SK-N-SH treated with all-trans-retinoic acid at 6 μM for 48 hours (cell line): ENCODE data around the gene TCFL5.

Source experiments
- ARNTL ChIP-seq: fragments of 450-650 bp; formaldehyde crosslinking; IDR thresholded peaks from 2 replicates; pipeline ENCODE4 v1.5.0; 2020; ENCODE audit warnings: low read depth, mild to moderate bottlenecking, moderate library complexity, borderline replicate concordance
- ISL1 ChIP-seq: fragments of 250-450 bp; sonication (Bioruptor Pico); IDR thresholded peaks from 2 replicates; pipeline ENCODE4 v2.1.2; 2022; ENCODE audit warnings: mild to moderate bottlenecking, moderate library complexity
- RARB ChIP-seq: fragments of 250-450 bp; sonication (Bioruptor Pico); IDR thresholded peaks from 2 replicates; pipeline ENCODE4 v1.8.0; 2021; ENCODE audit warnings: mild to moderate bottlenecking, moderate library complexity
- SNAI2 ChIP-seq: fragments of 250-450 bp; sonication (Bioruptor Pico); IDR thresholded peaks from 2 replicates; pipeline ENCODE4 v1.5.0; 2020; ENCODE audit warnings: mild to moderate bottlenecking, moderate library complexity
- ZFP3 ChIP-seq: fragments of 250-450 bp; sonication (Bioruptor Pico); IDR thresholded peaks from 2 replicates; pipeline ENCODE4 v1.5.0; 2020; ENCODE audit warnings: mild to moderate bottlenecking, moderate library complexity
- ZFP30 ChIP-seq: fragments of 450-650 bp; formaldehyde crosslinking; IDR thresholded peaks from 2 replicates; pipeline ENCODE4 v1.5.0; 2022; ENCODE audit warnings: mild to moderate bottlenecking, moderate library complexity
- ZNF8 ChIP-seq: fragments of 450-650 bp; formaldehyde crosslinking; IDR thresholded peaks from 2 replicates; pipeline ENCODE4 v1.5.0; 2020; ENCODE audit warnings: mild to moderate bottlenecking, moderate library complexity
- TF ChIP-seq, protein P1 (sequence below): fragments of 250-450 bp; sonication (Bioruptor Pico); IDR thresholded peaks from 2 replicates; pipeline ENCODE4 v1.5.1; 2020; ENCODE audit warnings: low read depth, mild to moderate bottlenecking, moderate library complexity
- TF ChIP-seq, protein P2 (sequence below): fragments of 250-450 bp; sonication (Bioruptor Pico); IDR thresholded peaks from 2 replicates; pipeline ENCODE4 v1.8.0; 2020; ENCODE audit warnings: mild to moderate bottlenecking, moderate library complexity, borderline replicate concordance
- TF ChIP-seq, protein P3 (sequence below): fragments of 250-450 bp; sonication (Bioruptor Pico); IDR thresholded peaks from 2 replicates; pipeline ENCODE4 v1.5.1; 2021; ENCODE audit warnings: mild to moderate bottlenecking, moderate library complexity

DNA sequence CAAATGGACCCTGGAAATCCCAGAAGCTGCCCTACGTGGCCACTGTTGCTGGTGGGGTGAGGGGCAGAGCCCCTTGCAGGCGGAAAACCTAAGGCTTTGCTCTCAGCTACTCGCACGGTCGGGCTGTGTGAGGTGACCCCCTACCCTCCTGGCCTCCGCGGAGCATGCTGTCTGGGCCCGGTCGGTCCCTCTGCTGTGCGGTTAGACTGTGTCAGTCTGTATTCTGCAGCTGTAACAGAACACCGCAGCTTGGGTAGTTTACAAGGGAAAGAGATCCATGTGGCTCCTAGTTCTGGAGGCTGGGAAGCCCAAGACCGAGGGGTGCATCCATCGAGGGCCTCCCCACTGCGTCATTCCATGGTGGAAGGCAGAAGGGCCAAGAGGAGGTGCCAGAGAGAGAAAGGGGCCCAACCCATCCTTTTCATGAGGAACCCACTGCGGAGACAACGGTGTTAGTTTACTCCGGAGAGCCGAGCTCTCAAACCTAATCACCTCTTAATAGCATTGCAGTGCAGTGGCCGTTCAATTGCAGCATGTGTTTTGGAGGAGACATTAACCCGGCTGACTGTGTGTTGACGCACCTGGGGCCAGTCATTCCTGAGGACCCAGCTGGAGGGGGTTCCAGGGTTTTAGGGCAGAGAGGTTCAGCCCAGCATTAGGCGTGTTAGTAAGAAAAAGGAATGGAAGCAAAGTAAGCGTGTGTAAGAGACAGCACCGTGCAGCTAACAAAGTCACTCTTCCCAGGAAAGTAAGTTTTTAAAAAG lies 26.5 kb downstream of the TCFL5 start:
- TF ChIP-seq ZFP30 (CRISPR knock-in tag) (no peak), ARNTL (CRISPR knock-in tag) (no peak), ISL1 (CRISPR knock-in tag) (no peak), RARB (CRISPR knock-in tag) (no peak), ZFP3 (CRISPR knock-in tag) (no peak), ZNF8 (no peak), SNAI2 (CRISPR knock-in tag) (no peak)
- TF ChIP-seq, protein P1, sequence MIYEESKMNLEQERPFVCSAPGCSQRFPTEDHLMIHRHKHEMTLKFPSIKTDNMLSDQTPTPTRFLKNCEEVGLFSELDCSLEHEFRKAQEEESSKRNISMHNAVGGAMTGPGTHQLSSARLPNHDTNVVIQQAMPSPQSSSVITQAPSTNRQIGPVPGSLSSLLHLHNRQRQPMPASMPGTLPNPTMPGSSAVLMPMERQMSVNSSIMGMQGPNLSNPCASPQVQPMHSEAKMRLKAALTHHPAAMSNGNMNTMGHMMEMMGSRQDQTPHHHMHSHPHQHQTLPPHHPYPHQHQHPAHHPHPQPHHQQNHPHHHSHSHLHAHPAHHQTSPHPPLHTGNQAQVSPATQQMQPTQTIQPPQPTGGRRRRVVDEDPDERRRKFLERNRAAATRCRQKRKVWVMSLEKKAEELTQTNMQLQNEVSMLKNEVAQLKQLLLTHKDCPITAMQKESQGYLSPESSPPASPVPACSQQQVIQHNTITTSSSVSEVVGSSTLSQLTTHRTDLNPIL (CRISPR knock-in tag) = no peak
- TF ChIP-seq, protein P2, sequence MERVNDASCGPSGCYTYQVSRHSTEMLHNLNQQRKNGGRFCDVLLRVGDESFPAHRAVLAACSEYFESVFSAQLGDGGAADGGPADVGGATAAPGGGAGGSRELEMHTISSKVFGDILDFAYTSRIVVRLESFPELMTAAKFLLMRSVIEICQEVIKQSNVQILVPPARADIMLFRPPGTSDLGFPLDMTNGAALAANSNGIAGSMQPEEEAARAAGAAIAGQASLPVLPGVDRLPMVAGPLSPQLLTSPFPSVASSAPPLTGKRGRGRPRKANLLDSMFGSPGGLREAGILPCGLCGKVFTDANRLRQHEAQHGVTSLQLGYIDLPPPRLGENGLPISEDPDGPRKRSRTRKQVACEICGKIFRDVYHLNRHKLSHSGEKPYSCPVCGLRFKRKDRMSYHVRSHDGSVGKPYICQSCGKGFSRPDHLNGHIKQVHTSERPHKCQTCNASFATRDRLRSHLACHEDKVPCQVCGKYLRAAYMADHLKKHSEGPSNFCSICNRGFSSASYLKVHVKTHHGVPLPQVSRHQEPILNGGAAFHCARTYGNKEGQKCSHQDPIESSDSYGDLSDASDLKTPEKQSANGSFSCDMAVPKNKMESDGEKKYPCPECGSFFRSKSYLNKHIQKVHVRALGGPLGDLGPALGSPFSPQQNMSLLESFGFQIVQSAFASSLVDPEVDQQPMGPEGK (CRISPR knock-in tag) = no peak
- TF ChIP-seq, protein P3, sequence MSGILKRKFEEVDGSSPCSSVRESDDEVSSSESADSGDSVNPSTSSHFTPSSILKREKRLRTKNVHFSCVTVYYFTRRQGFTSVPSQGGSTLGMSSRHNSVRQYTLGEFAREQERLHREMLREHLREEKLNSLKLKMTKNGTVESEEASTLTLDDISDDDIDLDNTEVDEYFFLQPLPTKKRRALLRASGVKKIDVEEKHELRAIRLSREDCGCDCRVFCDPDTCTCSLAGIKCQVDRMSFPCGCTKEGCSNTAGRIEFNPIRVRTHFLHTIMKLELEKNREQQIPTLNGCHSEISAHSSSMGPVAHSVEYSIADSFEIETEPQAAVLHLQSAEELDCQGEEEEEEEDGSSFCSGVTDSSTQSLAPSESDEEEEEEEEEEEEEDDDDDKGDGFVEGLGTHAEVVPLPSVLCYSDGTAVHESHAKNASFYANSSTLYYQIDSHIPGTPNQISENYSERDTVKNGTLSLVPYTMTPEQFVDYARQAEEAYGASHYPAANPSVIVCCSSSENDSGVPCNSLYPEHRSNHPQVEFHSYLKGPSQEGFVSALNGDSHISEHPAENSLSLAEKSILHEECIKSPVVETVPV (CRISPR knock-in tag) = no peak
